HepG2 (cell line): ENCODE data around the gene ESYT2. TPM values are rescaled to one million over a fixed set of nuclear protein-coding genes. Genes with fewer than 3 reads are reported as not detected.
A peak's percentile ranks its signal among the peaks of the same experiment; 100 is the strongest.

Experiments used
- BCL6 ChIP-seq: IDR thresholded peaks from 2 replicates; pipeline ENCODE4 v1.6.1; 2016; ENCODE audit warnings: missing genetic modification reagents, missing compliant biosample characterization
- CEBPG ChIP-seq: IDR thresholded peaks from 2 replicates; pipeline ENCODE4 v1.6.1; 2016
- CREM ChIP-seq, 2 experiments: sonication (generic) in 1 of 2; formaldehyde crosslinking in 1 of 2; IDR thresholded peaks; 2 replicates each; pipeline versions ENCODE4 v1.4.0 to v1.6.1; 2016 to 2020; ENCODE audit warnings: antibody characterized with exemption in 1 of 2, mild to moderate bottlenecking in 1 of 2, missing genetic modification reagents in 1 of 2
- DMAP1 ChIP-seq: IDR thresholded peaks from 2 replicates; pipeline ENCODE4 v1.6.1; 2016
- KAT7 ChIP-seq: IDR thresholded peaks from 2 replicates; pipeline ENCODE4 v1.6.1; 2018; ENCODE audit warnings: borderline replicate concordance, missing compliant biosample characterization
- MAZ ChIP-seq, 2 experiments: sonication (generic) in 1 of 2; formaldehyde crosslinking in 1 of 2; IDR thresholded peaks; 2 replicates each; pipeline versions ENCODE4 v1.5.0 to v1.6.1; 2012 to 2020; ENCODE audit warnings: low read depth in 2 of 2, mild to moderate bottlenecking in 2 of 2, borderline replicate concordance in 1 of 2, improper control_type of control experiment in 1 of 2, low read length in 1 of 2, missing genetic modification reagents in 1 of 2, moderate library complexity in 1 of 2
- MIER2 ChIP-seq: IDR thresholded peaks from 2 replicates; pipeline ENCODE4 v1.6.1; 2016; ENCODE audit warnings: missing biosample characterization, missing genetic modification reagents
- MIER3 ChIP-seq: IDR thresholded peaks from 2 replicates; pipeline ENCODE4 v1.6.1; 2016; ENCODE audit warnings: missing compliant biosample characterization, borderline replicate concordance
- MNT ChIP-seq: fragments of 450-650 bp; IDR thresholded peaks from 2 replicates; pipeline ENCODE4 v1.6.1; 2016
- RAD51 ChIP-seq: fragments of 450-650 bp; IDR thresholded peaks from 2 replicates; pipeline ENCODE4 v1.6.1; 2016; ENCODE audit warnings: borderline replicate concordance
- RFXANK ChIP-seq: IDR thresholded peaks from 2 replicates; pipeline ENCODE4 v1.6.1; 2016
- TBX2 ChIP-seq: sonication (generic); formaldehyde crosslinking; IDR thresholded peaks from 2 replicates; pipeline ENCODE4 v1.5.0; 2020; ENCODE audit warnings: missing genetic modification reagents, mild to moderate bottlenecking, borderline replicate concordance
- TCF7L2 ChIP-seq: IDR thresholded peaks from 2 replicates; pipeline ENCODE4 v1.6.1; 2011; ENCODE audit warnings: mild to moderate bottlenecking, low read depth, low read length, moderate library complexity
- TP53 ChIP-seq: sonication (generic); formaldehyde crosslinking; conservative IDR thresholded peaks from 2 replicates; pipeline ENCODE4 v1.4.0; 2020; ENCODE audit warnings: missing genetic modification reagents
- YY1 ChIP-seq: IDR thresholded peaks from 2 replicates; pipeline ENCODE4 v1.6.1; 2011; ENCODE audit warnings: low read length, low read depth, moderate library complexity, mild to moderate bottlenecking; ENCODE audit not compliant: insufficient read depth, insufficient replicate concordance
- ZBTB7A ChIP-seq: sonication (generic); formaldehyde crosslinking; IDR thresholded peaks from 2 replicates; pipeline ENCODE4 v1.8.0; 2022; ENCODE audit warnings: mild to moderate bottlenecking, missing genetic modification reagents
- ZFP1 ChIP-seq: IDR thresholded peaks from 2 replicates; pipeline ENCODE4 v1.6.1; 2016
- ZFP90 ChIP-seq: sonication (generic); formaldehyde crosslinking; IDR thresholded peaks from 2 replicates; pipeline ENCODE4 v1.8.0; 2022; ENCODE audit warnings: missing genetic modification reagents, mild to moderate bottlenecking, inconsistent platforms, borderline replicate concordance
- ZNF121 ChIP-seq: sonication (generic); formaldehyde crosslinking; IDR thresholded peaks from 2 replicates; pipeline ENCODE4 v1.5.0; 2020; ENCODE audit warnings: mild to moderate bottlenecking, missing genetic modification reagents
- ZNF143 ChIP-seq: sonication (generic); formaldehyde crosslinking; IDR thresholded peaks from 2 replicates; pipeline ENCODE4 v1.4.0; 2020; ENCODE audit warnings: missing genetic modification reagents
- ZNF510 ChIP-seq: sonication (generic); formaldehyde crosslinking; IDR thresholded peaks from 2 replicates; pipeline ENCODE4 v1.4.0; 2020; ENCODE audit warnings: low read depth, mild to moderate bottlenecking, missing genetic modification reagents
- ZNF724P ChIP-seq: sonication (generic); formaldehyde crosslinking; IDR thresholded peaks from 2 replicates; pipeline ENCODE4 v1.8.0; 2022; ENCODE audit warnings: missing genetic modification reagents, borderline replicate concordance
- polyA plus RNA-seq, 8 experiments: library from polyadenylated mRNA; depleted of rRNA in 3 of 8; stranded (reverse) in 7 of 8; unstranded in 1 of 8; fragments of >200 nt; fragmentation: Illumina TruSeq in 4 of 8; extraction: Trizol in 4 of 8; gene quantifications; 2 replicates each; pipeline versions ENCODE4 v1.2.1 to v1.2.3, GENCODE V29; 2011 to 2016; ENCODE audit warnings: low read depth in 4 of 8, missing spikeins in 1 of 8, mixed read lengths in 1 of 8; ENCODE audit not compliant: insufficient read depth in 1 of 8
- total RNA-seq, 5 experiments: library from RNA; depleted of rRNA; stranded (reverse); fragments of >200 nt; fragmentation: Illumina TruSeq; extraction: Trizol; gene quantifications; 2 replicates each; pipeline ENCODE4 v1.2.3, GENCODE V29; 2016; ENCODE audit warnings: low read depth in 1 of 5
- TF ChIP-seq, protein P1 (sequence below), 2 experiments: fragments of 450-650 bp in 1 of 2; sonication (generic) in 1 of 2; formaldehyde crosslinking; IDR thresholded peaks; 2 replicates each; pipeline versions ENCODE4 v1.5.0 to v1.8.0; 2020 to 2022; ENCODE audit warnings: mild to moderate bottlenecking in 1 of 2, missing genetic modification reagents in 1 of 2
- TF ChIP-seq, protein P2 (sequence below): IDR thresholded peaks from 2 replicates; pipeline ENCODE4 v1.6.1; 2016; ENCODE audit warnings: missing compliant biosample characterization, missing genetic modification reagents, borderline replicate concordance
- TF ChIP-seq, protein P3 (sequence below): sonication (generic); formaldehyde crosslinking; IDR thresholded peaks from 2 replicates; pipeline ENCODE4 v1.8.0; 2022; ENCODE audit warnings: missing genetic modification reagents, mild to moderate bottlenecking, borderline replicate concordance

The ESYT2 gene
- total and polyA plus RNA-seq, 2 of the 13 experiments (the other 11 are each of a cell fraction or from before 2014, with no cell fraction given), result 28.5 to 37.3 TPM

GRCh38 chr7:158818325-158819213 is 10.7 kb downstream of the ESYT2 start (continued):
- TF ChIP-seq CEBPG (CRISPR knock-in tag), result peak; percentile 18
- peak; percentile 90 for TF ChIP-seq KAT7 (CRISPR knock-in tag)
- peak; percentile 40 for TF ChIP-seq BCL6
- no peak for TF ChIP-seq ZNF510 (CRISPR knock-in tag)
- peak; percentile 8; the same call in 1 of the 2 replicates for TF ChIP-seq CREM (IDR thresholded peaks at IDR 0.05)
- no peak for TF ChIP-seq CREM (CRISPR knock-in tag; IDR thresholded peaks at IDR 0.05)
- TF ChIP-seq MIER3, result peak; percentile 61
- TF ChIP-seq ZNF724P, result peak; percentile 58; the same call in 1 of the 2 replicates
- TF ChIP-seq DMAP1 (CRISPR knock-in tag), result peak; percentile 71
- peak; percentile 60 for TF ChIP-seq YY1
- TF ChIP-seq MNT, result peak; percentile 40; the same call in 1 of the 2 replicates
- no peak for TF ChIP-seq RAD51
- TF ChIP-seq MIER2, result peak; percentile 46; the same call in 1 of the 2 replicates
- peak; percentile 47; the same call in 1 of the 2 replicates for TF ChIP-seq TP53 (CRISPR knock-in tag)
- TF ChIP-seq ZNF143 (CRISPR knock-in tag), result no peak
- TF ChIP-seq ZNF121 (CRISPR knock-in tag), result peak; percentile 52; the same call in 1 of the 2 replicates
- 0 out of 2 replicates have a peak, but pooled peaks have one; percentile 19 for TF ChIP-seq RFXANK
- TF ChIP-seq, protein P1, sequence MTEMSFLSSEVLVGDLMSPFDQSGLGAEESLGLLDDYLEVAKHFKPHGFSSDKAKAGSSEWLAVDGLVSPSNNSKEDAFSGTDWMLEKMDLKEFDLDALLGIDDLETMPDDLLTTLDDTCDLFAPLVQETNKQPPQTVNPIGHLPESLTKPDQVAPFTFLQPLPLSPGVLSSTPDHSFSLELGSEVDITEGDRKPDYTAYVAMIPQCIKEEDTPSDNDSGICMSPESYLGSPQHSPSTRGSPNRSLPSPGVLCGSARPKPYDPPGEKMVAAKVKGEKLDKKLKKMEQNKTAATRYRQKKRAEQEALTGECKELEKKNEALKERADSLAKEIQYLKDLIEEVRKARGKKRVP (CRISPR knock-in tag; IDR thresholded peaks at IDR 0.05), result peak in 1 of 2 experiments; percentile 57; a peak in 1 of 4 replicates
- TF ChIP-seq ZBTB7A (CRISPR knock-in tag), result peak; percentile 83; the same call in 1 of the 2 replicates
- peak; percentile 74 for TF ChIP-seq TBX2 (CRISPR knock-in tag)
- TF ChIP-seq TCF7L2, result no peak
- TF ChIP-seq ZFP90 (CRISPR knock-in tag), result peak; percentile 74; the same call in 1 of the 2 replicates
- TF ChIP-seq ZFP1 (CRISPR knock-in tag), result no peak
- TF ChIP-seq, protein P2, sequence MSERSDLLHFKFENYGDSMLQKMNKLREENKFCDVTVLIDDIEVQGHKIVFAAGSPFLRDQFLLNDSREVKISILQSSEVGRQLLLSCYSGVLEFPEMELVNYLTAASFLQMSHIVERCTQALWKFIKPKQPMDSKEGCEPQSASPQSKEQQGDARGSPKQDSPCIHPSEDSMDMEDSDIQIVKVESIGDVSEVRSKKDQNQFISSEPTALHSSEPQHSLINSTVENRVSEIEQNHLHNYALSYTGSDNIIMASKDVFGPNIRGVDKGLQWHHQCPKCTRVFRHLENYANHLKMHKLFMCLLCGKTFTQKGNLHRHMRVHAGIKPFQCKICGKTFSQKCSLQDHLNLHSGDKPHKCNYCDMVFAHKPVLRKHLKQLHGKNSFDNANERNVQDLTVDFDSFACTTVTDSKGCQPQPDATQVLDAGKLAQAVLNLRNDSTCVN, result 0 out of 2 replicates have a peak, but pooled peaks have one; percentile 41
- 0 out of 2 replicates have a peak, but pooled peaks have one; percentile 43 for TF ChIP-seq MAZ (IDR thresholded peaks at IDR 0.05; ENCODE audit: borderline replicate concordance, low read depth, low read length)
- peak; percentile 43; the same call in 1 of the 2 replicates for TF ChIP-seq MAZ (CRISPR knock-in tag; IDR thresholded peaks at IDR 0.05; ENCODE audit: low read depth)
- TF ChIP-seq, protein P3, sequence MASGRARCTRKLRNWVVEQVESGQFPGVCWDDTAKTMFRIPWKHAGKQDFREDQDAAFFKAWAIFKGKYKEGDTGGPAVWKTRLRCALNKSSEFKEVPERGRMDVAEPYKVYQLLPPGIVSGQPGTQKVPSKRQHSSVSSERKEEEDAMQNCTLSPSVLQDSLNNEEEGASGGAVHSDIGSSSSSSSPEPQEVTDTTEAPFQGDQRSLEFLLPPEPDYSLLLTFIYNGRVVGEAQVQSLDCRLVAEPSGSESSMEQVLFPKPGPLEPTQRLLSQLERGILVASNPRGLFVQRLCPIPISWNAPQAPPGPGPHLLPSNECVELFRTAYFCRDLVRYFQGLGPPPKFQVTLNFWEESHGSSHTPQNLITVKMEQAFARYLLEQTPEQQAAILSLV, result no peak; the same call in 1 of the 2 replicates
